HCEC 1CT (cell line): ENCODE measurements around the gene ZFP92.

Experiments
- DNase-seq: peaks from one replicate; pipeline ENCODE4 v3.0.0-alpha.2; 2017

Gene ZFP92

GRCh38 chrX:153409414-153410101 lies 1.7 kb upstream of the ZFP92 start:
- no peak for DNase-seq

GRCh38 chrX:153410373-153410772 lies 899 bp upstream of the ZFP92 start:
- DNase-seq, result no peak

DNA sequence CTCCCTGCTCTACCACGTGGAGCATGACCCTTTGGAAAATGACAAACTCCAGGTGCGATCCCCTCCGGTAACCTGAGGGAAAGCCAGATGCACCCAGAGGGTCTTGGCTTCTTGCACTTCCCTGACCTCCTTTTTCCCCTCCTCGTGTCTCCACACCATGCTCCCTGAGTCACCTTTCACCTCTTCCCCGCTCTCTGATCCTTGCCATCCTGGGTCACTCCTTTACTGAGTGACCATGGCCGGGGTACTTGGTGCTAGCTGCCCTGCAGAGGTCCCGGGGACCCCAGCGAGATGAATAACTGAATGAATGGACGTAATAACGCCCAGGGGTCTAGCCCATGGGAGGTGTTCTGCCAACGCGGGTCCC lies 401 bp upstream of the ZFP92 start:
- DNase-seq, result no peak

GRCh38 chrX:153411988-153412574 lies 809 bp downstream of the ZFP92 start:
- no peak for DNase-seq

GRCh38 chrX:153412746-153413720 lies 1.8 kb downstream of the ZFP92 start:
- no peak for DNase-seq

DNA sequence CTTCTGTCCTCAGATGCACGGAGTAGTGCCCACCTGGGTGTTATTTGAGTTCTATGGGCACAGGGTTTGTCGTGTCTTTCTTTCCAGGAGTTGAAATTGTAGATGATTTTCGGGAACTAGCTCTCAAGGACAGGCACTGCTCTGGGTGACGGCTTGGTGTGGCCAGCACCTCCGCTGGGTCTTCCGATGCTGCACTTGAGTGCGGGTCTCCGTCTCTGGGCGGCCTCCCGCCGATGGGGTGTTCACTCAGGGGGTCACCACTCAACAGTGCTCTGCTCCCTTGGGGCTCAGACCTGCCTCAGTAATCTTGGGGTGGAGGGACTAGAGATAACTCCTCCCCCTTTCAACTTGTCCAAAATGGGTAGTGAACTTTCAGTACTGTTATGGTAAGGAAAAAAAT lies 2.5 kb downstream of the ZFP92 start:
- no peak for DNase-seq

- DNase-seq, result peak; percentile 17
These were observed 3.7 kb downstream of the ZFP92 start for GRCh38 chrX:153414856-153415510.

DNA sequence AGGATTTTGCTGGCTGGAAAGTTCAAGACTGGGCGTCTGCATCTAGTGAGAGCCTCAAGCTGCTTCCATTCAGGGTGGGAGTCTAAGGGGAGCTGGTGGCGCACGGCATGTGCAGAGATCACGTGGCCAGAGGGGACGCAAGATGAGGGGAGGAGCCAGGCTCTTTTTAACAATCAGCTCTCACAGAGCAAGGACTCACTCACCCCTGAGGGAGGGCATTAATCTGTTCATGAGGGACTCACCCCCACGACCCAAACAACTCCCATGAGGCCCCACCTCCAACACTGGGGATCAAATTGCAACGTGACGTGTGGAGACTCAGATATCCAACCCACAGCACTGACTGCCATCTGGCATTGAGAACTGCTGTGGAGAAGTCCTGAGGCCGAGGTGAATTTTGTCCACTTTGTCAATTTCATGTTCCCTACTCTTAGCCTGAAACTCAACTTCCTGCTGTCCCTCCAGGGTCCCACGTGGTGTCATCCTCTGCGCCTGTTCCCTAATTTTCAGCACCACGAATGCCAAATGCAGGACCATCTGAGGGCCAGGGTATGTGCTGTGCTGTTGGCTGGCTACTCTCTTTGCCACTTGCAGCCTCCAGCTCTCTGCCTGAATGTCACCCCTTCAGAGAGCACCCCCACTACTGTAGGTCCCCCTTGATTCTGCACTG lies 5.6 kb downstream of the ZFP92 start:
- no peak for DNase-seq

DNA sequence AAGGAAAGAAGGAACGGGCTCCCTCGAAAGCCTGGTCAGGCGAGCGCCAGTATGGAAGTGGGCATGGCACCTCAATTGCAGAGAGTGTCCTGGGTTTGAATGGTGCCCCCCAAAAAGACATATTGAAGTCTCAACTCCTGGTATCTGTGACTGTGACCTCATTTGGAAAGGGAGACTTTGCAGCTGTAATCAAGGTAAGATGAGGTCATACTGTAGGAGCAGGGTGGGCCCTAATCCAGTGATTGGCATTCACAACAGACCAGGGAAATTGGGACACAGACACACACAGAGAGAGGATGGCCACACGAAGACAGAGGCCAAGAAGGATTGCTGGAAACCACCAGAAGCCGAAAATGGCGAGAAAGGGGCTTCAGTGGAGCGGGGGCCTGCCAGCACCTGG lies 6.4 kb downstream of the ZFP92 start:
- DNase-seq, result no peak

GRCh38 chrX:153420851-153421599 lies 9.8 kb downstream of the ZFP92 start:
- DNase-seq, result no peak

DNA sequence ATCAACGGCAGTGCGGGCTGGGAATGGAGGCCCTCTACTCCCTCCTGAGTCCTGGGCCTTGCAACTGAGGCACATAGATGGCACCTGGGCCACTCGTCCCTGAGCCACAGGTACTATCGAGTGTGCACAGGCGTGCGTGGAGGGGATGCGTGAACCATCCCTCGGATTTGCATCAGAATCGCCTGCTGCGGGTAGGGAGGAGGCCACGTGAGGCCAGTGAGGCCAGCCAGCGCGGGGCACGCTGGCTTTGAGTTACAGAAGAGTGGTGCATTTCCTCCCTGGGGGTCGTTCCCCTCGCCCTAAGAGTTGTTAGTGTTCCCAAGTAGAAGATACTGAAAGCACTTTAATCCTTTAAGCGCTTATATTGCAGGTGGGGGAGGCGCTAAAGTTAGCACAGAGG lies 10.6 kb downstream of the ZFP92 start:
- DNase-seq, result no peak

- DNase-seq, result no peak
These were observed 12.4 kb downstream of the ZFP92 start for GRCh38 chrX:153423652-153424051.

- no peak for DNase-seq
These were observed 14.9 kb downstream of the ZFP92 start for GRCh38 chrX:153426204-153426603.

DNA sequence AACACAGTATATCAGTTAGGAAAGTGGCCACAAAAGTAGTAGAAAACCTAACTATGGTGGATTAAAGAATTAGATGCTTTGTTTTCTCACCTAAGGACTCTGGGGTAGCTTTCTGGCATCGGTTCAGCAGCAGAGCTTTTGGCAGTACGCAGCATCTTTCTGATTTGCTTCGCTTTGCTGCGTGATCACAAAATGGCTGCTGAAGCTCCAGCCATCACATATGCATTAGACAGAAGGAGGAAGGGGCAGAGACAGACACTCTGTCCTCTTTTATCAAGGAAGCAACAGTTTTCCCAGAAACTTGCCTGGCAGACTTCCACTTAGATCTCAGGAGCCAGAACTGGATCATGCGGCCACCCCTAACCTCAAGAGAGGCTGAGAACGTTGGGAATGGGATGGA lies 19.5 kb downstream of the ZFP92 start:
- DNase-seq, result no peak

DNA sequence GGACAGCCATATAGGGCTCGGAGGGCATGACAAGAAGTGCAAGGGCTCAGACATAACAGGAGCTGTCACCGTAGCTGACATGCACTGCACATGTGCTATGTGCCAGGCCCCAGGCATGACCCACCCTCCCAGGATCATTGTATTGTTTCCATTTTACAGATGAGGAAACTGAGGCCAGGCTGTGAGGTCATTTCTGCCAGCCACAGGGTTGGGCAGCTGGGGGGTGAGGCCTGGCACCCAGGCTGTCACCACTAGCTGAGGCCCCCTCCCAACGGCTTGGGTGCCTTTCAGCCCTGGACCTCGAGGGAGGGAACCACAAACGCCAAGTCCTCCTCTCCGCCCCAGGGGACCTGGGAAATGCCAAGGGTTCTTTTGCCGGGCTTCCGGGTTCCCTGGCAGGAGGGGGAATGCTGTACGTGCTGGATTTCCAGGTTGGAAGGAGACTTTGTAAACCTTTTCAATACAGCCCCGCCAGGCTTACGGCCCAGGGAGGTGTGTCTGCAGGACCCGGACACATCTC lies 21.9 kb downstream of the ZFP92 start:
- DNase-seq, result no peak

GRCh38 chrX:153433781-153434285 lies 22.6 kb downstream of the ZFP92 start:
- DNase-seq, result no peak

GRCh38 chrX:153434801-153435200 lies 23.5 kb downstream of the ZFP92 start:
- no peak for DNase-seq

GRCh38 chrX:153435845-153436244 lies 24.6 kb downstream of the ZFP92 start:
- DNase-seq, result no peak

GRCh38 chrX:153438532-153438931 lies 27.3 kb downstream of the ZFP92 start:
- DNase-seq, result peak; percentile 8

GRCh38 chrX:153439977-153440376 lies 28.7 kb downstream of the ZFP92 start:
- no peak for DNase-seq

DNA sequence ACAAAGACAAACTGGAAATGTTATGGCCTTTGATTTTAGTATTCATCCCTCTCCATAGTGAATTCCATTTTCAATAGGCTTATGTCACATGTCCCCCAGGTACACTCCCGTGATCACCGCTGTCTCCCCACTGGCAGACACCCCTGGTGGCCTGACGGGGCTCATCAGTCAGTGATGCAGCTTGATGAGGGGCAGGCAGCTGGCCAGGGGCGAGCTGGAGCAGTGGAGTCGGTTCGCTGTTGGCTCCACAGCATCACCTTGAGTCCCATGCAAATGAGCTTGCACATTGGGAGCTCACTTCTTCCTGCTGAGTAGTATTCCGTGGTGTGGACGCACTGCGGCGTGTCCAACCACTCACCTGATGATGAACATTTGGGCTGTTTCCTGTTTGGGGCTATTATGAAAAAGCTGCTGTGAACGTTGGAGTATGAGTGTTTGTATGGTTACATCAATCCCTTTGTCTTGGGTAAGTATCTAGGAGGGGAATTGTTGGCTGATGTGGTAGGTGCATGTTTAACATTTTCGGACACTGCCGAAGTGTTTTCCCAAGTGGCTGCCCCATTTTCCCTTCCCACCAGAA lies 29.4 kb downstream of the ZFP92 start:
- DNase-seq, result no peak
